NCI-H748 treated with DMSO at 0.1 percent for 48 hours (cell line): ENCODE data around the gene ADGRG6.

Experiments used
- DNase-seq: peaks from one replicate; lab custom pipeline; 2025; lab: John Stamatoyannopoulos, UW

Gene ADGRG6

DNA sequence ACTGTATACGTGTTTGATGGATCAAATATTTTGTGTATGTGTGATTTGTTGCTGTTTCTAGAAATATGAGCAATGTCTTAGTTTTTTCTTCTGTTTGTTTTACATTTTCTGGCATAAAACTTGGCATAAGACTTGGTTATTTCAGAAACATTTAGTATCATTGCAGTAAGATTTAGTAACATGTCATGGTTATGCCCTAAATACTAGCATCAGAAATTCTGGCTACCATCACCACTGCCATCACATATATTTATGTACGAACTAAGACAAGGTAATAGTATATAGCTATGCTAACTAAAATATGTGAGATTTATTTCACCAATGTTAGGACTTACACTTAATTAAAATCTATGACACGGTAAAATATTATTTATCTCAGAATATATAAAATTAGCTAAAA lies 10.3 kb upstream of the ADGRG6 start:
- DNase-seq: no peak

GRCh38 chr6:142292166-142292924 lies 9.5 kb upstream of the ADGRG6 start:
- no peak for DNase-seq

DNA sequence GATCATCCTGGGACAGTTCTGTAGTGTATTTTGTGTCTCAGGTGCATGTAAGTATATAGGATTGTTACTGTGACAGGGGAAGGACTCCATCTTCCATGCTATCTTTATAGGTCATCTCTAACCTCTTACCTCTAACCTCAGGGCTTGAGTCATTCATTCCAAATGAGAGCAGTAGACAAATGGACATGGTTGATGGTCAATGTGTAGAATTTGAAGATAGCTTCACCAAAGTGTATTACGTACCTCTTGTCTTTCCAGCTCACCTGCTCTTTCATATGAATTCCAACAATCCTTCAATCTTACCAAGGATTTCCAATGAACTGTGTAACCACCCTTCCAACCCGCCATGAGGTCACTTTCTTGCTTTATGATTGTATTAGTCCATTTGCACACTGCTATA lies 8.7 kb upstream of the ADGRG6 start:
- no peak for DNase-seq

- no peak for DNase-seq
Observed at GRCh38 chr6:142294679-142295078, 7.1 kb upstream of the ADGRG6 start.

- no peak for DNase-seq
Observed at GRCh38 chr6:142296975-142297604, 4.7 kb upstream of the ADGRG6 start.

DNA sequence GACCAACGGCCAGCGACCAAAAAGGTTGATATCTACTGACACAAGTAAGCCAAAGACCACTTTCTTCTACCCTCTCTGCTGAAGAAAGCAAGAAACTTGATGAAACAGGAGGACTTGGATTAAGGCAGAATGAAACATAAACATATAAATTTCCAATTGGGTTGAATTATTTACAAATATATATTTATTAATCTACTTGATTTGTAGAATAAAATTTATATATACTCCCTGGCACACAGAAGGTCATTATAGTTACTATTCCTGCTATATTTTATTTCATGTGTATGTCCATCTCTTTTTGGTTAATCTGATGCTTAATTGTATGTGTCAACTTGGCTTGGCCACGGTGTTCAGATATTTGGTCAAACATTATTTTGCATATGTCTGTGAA lies 4.2 kb upstream of the ADGRG6 start:
- DNase-seq: no peak

DNA sequence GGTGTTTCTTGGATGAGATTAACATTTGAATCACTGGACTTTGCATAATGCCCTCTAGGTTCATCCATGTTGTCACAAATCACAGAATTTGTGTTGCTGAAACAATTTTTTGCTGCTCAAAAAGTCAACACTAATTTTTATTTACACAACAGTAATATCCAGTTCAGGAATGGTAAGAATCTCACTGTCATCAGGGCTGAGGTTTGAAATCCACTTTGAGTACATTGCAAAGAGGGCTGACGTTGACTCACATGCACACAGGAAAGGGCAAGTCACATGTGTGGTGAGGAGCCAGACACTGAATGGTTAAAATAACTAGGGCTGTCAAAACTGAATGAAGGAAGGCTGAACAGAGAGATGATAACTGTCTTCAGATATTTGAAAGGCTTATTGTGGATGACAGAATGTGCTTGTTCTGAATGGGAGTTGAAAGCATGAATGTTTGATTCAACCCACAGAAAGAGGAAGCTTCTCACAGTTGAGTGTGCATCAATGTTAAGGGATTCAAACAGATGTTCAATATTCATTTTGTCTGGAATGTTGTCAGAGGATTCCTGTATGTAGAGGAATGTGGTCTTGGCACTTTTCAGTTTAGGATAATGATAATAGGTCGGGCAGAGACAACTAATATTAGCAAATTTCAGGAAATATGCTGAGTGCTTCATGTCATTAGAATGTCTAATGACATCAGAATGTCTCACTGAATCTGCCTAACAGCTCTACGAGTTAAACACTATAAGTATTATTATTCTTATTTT lies 3.6 kb upstream of the ADGRG6 start:
- no peak for DNase-seq

DNA sequence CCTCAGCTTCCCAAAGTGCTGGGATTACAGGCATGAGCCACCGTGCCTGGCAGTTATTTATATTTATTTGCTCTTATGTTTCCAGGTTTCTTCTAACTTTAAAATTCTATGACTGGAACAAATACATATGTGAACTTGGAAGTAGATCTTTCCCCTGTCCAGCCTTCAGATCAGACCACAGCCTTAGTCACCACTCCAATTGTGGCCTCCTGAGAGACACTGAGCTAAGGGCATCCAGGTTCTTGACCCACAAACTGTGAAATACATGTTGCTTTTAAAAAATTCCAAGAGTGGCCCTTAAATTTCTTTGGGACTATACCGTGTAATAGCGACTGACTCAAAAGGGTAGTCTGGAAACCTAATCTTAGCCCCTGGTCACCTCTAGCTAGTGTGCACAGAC lies 1.5 kb upstream of the ADGRG6 start:
- DNase-seq: no peak

GRCh38 chr6:142300758-142301650 lies 803 bp upstream of the ADGRG6 start:
- no peak for DNase-seq

DNA sequence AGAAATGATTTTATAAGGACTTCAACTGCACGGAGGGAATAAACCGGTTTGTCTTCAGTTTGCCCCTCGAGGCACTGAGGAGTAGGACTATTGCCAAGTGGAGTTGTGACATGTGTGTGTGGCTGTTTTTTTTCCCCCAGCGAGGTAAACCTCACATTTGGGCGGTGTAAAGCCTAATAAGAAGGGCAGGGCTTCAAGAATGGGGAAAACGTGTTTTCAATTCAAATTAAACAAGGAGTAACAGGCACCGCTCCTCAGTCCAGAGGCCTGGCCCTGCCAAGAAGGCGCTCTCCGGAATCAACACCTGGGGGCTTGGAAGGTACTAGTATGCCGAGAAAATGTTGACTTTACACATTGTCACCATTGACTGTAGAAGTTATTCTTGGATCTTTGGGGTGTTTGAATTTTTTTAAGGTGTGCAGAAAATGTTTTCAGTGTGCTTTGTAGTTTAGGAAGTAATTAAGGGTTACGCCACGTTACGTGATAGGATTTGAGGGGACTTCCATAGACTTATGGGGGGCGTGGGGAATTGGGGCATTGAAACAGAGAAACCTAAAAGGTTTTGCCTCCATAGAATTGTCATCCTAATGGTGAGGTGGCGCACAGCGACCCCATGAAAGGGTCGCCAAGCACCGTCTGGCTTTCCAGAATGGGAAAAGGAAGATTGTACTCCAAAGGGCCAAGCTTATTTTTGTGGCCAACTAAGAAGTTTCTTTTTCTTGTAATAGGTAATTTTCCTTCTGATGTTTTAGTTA lies 791 bp downstream of the ADGRG6 start:
- no peak for DNase-seq

DNA sequence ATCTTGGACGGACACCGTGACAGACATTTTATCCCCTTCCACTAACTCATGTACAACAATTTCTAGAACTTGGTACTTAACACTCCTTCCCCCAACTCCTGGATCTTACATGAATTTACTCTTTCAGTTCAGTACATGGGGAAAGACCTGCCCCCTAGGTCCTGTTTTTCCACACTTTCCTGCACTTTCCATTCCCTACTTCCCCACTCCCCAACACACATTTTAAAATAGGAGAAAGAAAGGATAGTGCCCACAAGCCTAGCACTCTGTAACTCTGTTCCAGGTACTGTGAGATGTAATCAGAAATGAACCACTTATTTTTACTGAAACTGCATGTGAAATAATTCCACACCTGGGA lies 1.3 kb downstream of the ADGRG6 start:
- DNase-seq: no peak

- no peak for DNase-seq
Observed at GRCh38 chr6:142304241-142304640, 2.4 kb downstream of the ADGRG6 start.

- DNase-seq: no peak
Observed at GRCh38 chr6:142306736-142307135, 4.9 kb downstream of the ADGRG6 start.

- DNase-seq: no peak
Observed at GRCh38 chr6:142307963-142308748, 6.3 kb downstream of the ADGRG6 start.

DNA sequence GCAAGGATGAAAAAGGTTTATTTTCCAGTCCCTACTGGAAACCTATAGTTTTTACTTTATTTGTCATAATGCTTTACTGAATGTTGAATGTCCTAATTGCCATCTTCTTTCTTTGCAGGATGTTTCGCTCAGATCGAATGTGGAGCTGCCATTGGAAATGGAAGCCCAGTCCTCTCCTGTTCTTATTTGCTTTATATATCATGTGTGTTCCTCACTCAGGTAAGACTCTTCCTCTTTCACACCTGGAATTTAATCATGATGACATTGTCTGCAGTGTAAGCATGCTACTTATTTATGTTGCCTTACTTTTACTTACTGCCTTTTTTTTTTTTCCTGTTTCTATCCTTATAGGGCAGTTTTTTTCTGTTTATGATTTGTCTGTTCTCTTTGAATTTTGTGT lies 7.6 kb downstream of the ADGRG6 start:
- DNase-seq: no peak

DNA sequence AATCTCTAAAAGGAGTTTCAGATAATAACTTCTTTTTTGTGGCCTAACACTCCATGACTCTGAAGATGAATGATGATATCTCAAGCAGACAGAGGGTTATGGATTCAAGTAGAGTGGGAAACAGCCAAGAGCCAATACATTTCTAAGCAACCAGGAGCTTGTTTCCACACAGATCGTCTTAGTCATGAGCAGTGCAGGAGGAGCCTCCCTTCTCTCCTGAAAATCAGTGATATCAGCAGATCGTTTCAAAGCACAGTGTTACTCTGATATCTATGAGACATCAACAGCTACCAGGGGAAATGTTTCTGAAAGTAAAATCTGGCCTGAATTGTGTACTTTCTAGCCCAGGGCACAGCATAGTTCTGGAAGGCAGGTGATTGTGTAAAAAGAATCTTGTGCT lies 11.5 kb downstream of the ADGRG6 start:
- no peak for DNase-seq

GRCh38 chr6:142316791-142317368 lies 15.1 kb downstream of the ADGRG6 start:
- no peak for DNase-seq

GRCh38 chr6:142318714-142319113 lies 16.9 kb downstream of the ADGRG6 start:
- no peak for DNase-seq

GRCh38 chr6:142320366-142320765 lies 18.6 kb downstream of the ADGRG6 start:
- DNase-seq: no peak

GRCh38 chr6:142321451-142321850 lies 19.6 kb downstream of the ADGRG6 start:
- no peak for DNase-seq
